ENCODE results near the gene SNCB.

Gene SNCB

GRCh38 chr5:176644294-176644693 lies 14.0 kb upstream of the SNCB start:
- DNase-seq: no peak

GRCh38 chr5:176643491-176644219 lies 13.3 kb upstream of the SNCB start:
- no peak for DNase-seq

GRCh38 chr5:176642675-176643490 lies 12.5 kb upstream of the SNCB start:
- no peak for DNase-seq

- no peak for DNase-seq
These were observed 10.3 kb upstream of the SNCB start for GRCh38 chr5:176640616-176641015.

GRCh38 chr5:176639981-176640380 lies 9.6 kb upstream of the SNCB start:
- DNase-seq: no peak

- DNase-seq: no peak
These were observed 8.9 kb upstream of the SNCB start for GRCh38 chr5:176639208-176639607.

- DNase-seq: no peak
These were observed 8.1 kb upstream of the SNCB start for GRCh38 chr5:176638437-176638836.

- DNase-seq: no peak
These were observed 7.2 kb upstream of the SNCB start for GRCh38 chr5:176637556-176637955.

GRCh38 chr5:176636426-176636825 lies 6.1 kb upstream of the SNCB start:
- DNase-seq: no peak

- DNase-seq: no peak
These were observed 3.3 kb upstream of the SNCB start for GRCh38 chr5:176633598-176633997.

- no peak for DNase-seq
These were observed 2.4 kb upstream of the SNCB start for GRCh38 chr5:176632745-176633144.

GRCh38 chr5:176631383-176632200 lies 1.3 kb upstream of the SNCB start:
- DNase-seq: no peak

- DNase-seq: no peak
These were observed 418 bp upstream of the SNCB start for GRCh38 chr5:176630681-176631222.

GRCh38 chr5:176629317-176629852 lies 949 bp downstream of the SNCB start:
- no peak for DNase-seq

- no peak for DNase-seq
These were observed 1.7 kb downstream of the SNCB start for GRCh38 chr5:176628406-176629228.

GRCh38 chr5:176627582-176627981 lies 2.8 kb downstream of the SNCB start:
- DNase-seq: no peak

GRCh38 chr5:176626876-176627236 lies 3.5 kb downstream of the SNCB start:
- no peak for DNase-seq

GRCh38 chr5:176625966-176626875 lies 4.1 kb downstream of the SNCB start:
- DNase-seq: no peak

GRCh38 chr5:176625512-176625911 lies 4.8 kb downstream of the SNCB start:
- no peak for DNase-seq

- DNase-seq: no peak
These were observed 5.4 kb downstream of the SNCB start for GRCh38 chr5:176624938-176625337.

GRCh38 chr5:176624142-176624541 lies 6.2 kb downstream of the SNCB start:
- DNase-seq: no peak
